Limb (tissue), 2 donors: ENCODE results near the gene WDFY3.
"Not testable (repeated sequence)": the region's sequence is repeated elsewhere in the genome, so short reads cannot be mapped to it uniquely, and the experiment has no call there.

Experiments
- DNase-seq, 2 donors: peaks; one replicate each; pipeline ENCODE4 v3.0.0-alpha.2; 2016; ENCODE audit errors: extremely low spot score in 2 of 2

The WDFY3 gene

GRCh38 chr4:84718699-84719098 lies 247.8 kb downstream of the WDFY3 start:
- DNase-seq, result no peak

GRCh38 chr4:84710548-84710947 lies 255.9 kb downstream of the WDFY3 start:
- DNase-seq, result no peak

GRCh38 chr4:84708406-84709135 lies 257.9 kb downstream of the WDFY3 start:
- no peak for DNase-seq

DNA sequence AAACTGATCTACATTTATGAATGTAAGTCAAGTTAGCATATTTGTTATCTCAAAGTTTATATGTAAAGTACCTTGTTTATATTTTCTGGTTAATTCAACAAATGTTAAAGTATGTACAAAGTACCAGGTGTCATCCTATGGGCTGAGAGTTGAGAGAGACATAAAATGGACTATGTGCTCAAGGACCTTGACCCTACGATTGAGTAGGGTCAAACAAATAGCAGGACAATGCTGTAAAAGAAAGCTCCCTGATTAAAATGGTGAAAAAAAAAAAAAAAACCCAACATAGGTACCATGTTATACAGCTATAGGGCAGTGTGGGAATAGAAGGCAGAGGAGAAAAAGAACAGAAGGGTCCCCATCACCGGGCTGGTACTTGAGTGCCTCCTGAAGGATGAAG lies 260.2 kb downstream of the WDFY3 start:
- no peak for DNase-seq

GRCh38 chr4:84699001-84699671 lies 267.4 kb downstream of the WDFY3 start:
- DNase-seq, result no peak

DNA sequence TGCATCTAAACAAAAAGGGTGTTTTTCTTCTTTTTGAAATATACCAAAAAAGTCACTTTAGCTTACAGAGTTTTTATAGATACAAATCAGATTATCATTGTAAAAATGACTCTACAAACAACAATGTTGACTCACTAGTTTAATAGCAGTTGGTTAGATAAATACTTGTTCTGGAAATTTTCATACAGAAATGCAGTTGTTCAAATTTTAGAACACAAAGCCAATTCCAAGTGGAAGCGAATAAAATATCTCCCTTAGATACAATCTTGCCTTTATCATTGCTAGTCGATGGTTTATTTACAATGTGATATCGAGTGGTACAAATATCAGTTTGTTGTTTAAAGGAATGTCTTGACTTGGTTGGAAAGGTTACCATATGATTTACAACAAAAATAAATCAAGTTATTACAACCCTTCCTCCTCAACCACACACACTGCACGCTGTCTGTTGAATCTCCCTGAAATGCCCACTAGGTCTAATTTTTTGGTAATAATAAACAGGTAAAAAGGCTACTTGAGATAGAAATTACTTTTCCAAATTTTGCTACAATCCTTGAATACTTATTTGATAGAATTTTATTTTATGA lies 268.8 kb downstream of the WDFY3 start:
- DNase-seq, result no peak

GRCh38 chr4:84697159-84697558 lies 269.3 kb downstream of the WDFY3 start:
- no peak for DNase-seq

DNA sequence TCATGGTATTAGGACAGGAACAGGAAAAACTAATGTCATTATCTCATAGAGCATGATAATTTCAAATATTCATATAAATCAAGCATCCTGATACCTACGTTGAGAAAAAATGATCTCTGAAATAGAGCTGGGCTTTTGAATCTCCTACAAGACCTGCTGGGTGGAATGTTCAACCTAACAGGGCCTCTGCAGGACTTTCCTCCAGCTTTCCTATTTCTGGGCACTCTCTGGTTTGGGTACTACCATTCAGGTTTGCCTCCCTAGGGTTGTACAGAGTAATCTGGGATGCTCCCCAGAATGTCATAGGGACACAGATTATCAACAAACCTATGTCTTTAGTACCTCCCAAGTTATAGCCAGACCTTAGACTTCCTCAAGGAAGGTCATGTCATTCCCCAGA lies 274.7 kb downstream of the WDFY3 start:
- no peak for DNase-seq

GRCh38 chr4:84691170-84691691 lies 275.3 kb downstream of the WDFY3 start:
- no peak for DNase-seq

DNA sequence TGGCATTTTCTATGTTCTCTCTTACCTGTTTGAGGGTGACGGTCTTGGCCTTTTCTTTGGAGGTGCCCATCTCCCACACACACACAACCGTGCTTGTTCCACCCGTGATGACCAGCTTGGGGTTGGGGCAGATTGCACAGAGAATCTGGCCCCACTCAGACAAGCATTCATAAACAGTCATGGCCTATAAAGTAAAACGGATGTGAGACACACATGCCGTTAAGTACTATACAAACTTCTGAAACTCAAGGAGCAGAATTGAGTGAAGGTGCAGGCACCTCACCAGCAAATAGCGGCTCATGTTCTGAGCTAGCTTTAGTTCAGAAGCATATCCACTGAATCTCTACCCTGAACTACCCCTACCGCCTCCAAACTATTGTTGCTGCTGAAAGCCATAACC lies 276.0 kb downstream of the WDFY3 start:
- no peak for DNase-seq

DNA sequence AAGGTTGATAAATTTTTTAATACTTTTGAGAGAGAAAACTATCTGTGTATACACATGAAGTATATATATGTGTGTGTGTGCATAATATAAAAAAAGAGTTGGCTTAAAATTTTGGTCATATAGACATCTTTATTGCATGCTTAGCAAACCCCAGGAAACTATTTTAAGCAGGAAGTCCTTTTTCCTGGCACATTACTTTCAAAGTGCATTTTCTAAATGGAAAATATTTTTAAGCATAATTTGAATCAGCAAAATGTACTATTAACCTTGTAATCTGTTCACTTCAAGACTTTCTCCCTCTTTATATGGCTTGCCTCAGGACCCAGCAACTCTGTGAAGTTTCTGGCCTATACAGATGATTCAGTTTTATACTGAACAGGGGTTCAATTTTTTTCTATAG lies 277.3 kb downstream of the WDFY3 start:
- no peak for DNase-seq

DNA sequence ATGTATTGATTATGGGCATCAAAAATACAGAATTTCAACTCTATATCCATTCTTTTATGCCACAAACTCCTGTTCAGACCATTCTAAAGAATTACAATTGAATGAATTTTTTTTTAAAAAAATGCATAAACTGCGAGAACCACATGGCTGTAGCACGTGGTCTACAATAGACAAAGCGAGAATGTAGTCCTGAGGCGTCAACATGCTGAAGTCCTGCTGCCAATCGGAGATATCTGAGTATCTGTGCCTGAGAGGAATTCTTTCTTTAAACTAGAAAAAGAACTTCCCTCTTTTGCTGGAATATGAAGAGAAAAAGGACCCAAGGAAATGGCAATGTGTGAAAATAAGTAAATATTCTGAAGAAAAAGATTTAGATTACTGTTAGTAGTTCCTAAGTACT lies 277.9 kb downstream of the WDFY3 start:
- no peak for DNase-seq

DNA sequence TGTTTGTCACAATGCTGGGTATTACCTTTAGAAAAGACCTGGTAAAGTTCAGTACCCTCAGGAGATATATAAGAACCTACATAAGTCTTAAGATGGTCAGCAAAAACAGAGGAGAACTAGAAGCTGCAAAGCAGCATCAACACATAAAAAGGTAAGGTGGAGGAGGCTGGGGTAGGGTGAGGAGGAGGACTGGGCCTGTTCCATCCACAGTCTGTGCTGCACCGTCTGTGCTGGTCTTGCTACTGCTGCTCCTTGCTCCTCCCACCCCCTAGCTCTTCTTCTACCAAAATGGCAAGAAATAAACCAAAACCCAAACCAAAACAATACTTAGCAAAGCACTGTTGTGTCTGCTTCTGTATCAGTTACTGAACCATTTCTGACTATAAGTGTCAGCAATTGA lies 281.4 kb downstream of the WDFY3 start:
- DNase-seq, result no peak

DNA sequence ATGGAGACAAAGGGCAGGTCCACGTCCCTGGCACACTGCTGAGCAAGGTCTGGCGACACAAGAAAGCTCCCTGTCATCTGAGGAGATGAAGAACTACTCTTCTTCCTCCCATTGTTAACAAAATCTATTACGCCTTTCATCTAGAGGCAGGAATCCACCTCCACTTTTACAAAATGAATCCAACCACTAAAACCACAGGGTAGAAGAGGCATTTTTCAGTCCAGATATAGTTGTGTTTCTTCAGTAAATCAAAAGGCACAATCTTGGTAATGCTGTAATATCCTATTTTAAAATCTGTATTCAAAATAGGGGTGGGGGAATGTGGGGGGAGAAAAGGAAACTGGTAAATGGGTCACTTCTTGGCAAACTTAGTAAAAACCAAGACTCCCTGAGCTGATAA lies 282.1 kb downstream of the WDFY3 start:
- DNase-seq, result no peak

- DNase-seq, result no peak
Observed at GRCh38 chr4:84683064-84683850, 283.2 kb downstream of the WDFY3 start.

DNA sequence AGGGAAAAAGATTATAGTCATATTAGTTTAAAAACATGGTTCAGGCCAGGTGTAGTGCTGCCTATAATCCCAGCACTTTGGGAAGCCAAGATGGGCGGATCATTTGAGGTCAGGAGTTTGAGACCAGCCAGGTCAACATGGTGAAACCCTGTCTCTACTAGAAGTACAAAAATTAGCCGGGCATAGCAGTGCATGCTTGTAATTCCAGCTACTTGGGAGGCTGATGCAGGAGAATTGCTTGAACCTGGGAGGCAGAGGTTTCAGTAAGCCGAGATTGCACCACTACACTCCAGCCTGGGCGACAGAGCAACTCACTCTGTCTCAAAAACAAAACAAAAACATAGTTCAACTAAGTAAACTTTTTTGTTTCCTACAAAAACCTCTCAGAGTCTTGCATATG lies 283.8 kb downstream of the WDFY3 start:
- DNase-seq, result not testable (repeated sequence)

GRCh38 chr4:84681486-84682274 lies 284.8 kb downstream of the WDFY3 start:
- peak in 1 of 2 donors; percentile 28 for DNase-seq

DNA sequence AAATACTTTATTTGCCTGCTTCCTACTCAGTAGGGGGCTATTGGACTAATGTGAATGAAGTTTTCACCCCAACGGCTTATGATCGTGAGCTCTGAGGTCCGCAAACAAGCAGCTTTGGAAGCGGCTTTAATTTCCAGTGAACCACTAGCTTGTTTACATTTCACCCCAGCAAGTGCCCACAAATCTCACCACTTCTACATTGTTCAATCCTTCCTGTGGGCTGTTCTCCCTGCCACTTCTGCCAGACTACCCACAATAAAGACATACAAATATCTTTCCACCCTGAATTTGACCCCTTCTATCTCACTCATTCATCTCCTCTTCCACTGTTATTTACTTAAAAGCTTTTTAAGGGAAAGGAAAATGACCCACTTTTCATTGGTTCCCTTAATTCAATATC lies 285.5 kb downstream of the WDFY3 start:
- no peak for DNase-seq

GRCh38 chr4:84678976-84679744 lies 287.3 kb downstream of the WDFY3 start:
- DNase-seq, result no peak

DNA sequence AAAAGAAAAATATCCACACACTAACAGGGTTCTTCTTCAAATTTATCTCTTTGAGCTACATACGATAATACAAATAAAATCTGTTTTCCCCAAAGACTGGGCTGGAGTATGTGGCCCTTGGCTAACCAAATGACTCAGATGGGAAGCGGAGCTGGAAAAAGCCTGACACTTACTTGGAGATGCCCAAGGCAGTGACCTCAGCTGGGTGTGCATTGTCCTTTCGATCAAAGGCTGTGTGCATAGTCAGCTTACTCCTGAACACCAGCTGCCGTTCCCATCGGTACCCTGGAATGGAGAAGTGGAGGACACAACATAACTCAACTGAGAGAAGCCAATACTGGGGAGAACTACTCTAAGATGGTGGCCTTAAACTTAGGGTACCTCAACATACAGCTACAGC lies 288.5 kb downstream of the WDFY3 start:
- DNase-seq, result no peak
